ENCODE results near the gene ZSCAN12.
"Not testable (repeated sequence)": the region's sequence is repeated elsewhere in the genome, so short reads cannot be mapped to it uniquely, and the experiment has no call there.

Gene ZSCAN12

DNA sequence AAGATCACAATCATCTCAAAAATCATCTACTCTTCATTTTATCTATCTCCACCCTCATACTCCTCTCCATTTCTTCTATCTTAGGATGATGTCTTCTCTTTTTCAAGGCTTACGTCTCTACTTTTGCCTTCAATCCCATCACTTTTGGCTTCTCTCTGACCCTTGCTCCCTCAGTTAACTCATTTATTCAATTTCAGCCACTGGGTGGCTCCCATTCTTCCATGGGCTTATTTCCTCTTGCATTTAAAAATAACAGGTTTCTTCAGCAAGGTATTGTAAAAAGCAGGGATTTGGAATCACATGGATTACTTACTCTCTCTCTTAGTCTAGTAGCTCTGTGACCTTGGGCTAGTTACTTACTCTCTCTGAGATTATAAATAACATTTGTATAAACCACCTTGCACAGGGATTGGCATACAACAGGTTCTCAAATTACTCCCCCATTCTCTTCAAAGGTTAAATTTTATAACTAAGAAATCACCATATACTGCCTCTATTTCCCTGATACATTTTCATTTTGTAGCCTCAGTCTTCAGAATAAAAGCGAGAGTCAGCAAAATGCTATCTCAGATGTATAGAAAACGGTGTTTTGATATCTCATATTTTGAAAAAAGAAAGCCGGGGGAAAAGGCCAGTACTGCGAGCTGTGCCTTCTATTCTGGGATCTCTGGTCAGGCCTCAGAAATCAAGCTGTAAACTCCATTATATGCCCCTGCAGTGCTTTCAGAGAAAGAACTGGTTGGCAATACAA lies 5.5 kb downstream of the ZSCAN12 start:
- no peak for DNase-seq

DNA sequence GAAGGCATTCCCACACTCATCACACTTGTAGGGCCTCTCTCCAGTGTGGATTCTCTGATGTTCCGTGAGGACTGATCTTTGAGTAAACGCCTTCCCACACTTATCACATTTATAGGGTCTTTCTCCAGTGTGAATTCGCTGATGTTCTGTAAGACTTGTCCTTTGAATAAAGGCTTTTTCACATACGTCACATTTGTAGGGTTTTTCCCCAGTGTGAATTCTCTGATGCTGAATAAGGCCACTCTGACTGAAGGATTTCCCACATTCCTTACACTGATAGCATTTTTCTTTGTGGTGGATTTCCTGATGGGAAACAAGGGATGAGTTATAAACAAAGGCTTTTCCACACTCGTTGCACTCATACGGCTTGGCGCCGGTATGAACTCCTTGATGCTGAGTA lies 8.9 kb downstream of the ZSCAN12 start:
- no peak for DNase-seq

DNA sequence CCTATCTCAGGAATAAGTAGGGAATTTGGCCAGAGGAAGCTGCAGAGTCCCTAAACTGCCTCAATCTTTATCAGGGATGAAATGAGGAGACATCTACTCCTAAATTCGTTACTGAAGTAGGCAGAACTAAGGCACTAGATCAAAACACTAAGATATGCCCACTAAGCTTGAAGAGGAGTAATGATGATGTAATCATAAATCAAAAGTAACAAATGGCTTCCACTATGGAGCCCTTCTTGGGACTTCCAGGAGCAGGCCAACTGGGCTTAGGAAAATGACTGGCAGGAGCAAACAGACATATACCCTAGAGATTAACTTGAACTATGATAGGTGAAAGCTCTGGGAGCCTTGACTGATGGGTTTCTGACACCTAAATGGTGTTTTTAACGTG lies 15.4 kb downstream of the ZSCAN12 start:
- no peak for DNase-seq

DNA sequence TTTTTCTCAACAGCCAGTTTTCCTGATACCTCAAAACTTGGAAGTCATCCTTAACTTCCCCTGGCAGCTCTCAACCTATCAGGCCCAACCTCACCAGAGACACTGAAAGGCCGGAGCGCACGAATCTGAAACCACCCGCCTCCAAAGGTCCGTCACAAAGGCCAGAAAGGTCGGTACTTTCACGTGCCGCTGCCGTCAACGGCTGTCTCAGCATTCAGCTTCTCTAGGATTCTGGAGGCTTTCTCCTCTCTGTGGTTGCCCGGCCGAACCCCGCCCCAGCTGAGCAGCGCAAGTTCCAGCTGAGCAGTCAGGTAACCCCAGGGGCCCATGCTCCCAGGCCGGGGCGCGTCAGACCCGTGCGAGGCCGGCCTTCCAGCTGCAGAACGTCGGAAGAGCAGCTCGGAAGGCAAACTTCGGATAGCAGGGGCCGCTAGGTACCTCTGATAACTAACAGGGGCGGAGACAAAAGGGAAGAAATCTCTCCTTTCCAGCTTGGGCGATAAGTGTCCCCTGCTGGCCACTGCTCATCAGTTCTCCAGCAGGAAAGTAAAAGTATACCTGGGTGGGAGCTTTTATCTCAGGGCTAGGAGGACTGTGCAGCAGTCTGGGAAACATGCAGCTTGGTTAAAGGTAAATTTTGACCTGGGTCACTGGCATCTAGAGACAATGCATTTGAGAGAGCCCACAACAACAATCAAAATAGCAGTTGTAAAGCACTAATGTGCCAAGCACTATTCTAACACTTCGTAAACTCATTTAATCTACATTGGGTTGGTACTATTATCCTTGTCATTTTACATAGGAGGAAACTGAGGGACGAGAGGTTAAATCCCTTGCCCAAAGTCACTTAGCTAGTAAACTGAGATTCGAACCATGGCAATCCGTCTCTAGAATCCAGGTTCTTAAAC lies 16.1 kb downstream of the ZSCAN12 start:
- DNase-seq: no peak

DNA sequence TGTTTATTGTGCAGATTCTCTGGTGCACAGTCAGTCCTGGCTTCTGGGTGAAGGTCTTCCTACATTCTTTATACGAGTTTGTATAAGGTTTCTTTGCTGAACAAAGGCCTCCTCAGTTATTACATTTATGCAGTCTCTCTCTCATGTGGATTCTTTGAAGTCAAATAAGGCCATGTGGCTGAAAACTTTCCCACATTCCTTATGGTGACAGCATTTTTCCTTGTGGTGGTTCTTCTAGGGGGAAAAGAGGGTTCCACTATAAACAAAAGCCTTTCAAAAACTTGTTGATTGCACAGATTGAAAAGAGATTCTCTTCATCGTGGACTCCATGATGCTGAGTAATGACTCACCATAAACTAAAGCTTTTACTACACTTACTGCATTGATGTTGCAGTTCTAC lies 19.2 kb downstream of the ZSCAN12 start:
- no peak for DNase-seq

DNA sequence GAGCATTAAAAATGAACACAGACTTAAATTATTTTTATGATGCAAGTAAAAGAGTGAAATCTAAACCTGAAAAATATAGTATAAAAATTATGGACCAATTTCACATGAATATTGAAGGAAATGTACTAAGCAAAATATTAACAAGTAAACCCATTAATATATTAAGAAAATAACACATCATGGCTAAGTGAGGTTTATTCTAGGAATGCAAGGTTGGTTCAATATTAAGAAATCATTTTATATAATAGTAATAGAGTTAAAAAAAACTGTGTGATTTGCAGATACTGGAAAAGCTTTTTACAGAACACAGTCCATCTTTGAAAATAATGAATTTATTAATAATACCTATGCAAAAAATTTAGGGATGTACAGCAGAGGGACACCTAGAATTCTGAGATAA lies 20.9 kb downstream of the ZSCAN12 start:
- DNase-seq: no peak

DNA sequence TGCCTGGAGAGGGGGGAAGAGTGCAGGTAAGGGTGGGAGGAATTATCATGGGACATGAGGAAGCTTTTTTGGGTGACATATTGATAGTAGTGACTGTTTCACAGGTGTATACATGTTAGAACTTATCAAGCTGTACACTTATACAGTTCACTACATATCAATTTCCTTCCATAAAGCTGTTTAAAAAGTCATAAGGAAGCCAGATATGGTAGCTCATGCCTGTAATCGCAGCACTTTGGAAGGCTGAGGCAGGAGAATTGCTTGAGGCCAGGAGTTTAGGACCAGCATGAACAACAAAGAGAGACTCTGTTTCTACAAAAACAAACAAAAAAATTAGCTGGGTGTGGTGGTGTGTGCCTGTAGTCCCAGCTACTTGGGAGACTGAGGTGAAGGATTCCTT lies 21.7 kb downstream of the ZSCAN12 start:
- no peak for DNase-seq

DNA sequence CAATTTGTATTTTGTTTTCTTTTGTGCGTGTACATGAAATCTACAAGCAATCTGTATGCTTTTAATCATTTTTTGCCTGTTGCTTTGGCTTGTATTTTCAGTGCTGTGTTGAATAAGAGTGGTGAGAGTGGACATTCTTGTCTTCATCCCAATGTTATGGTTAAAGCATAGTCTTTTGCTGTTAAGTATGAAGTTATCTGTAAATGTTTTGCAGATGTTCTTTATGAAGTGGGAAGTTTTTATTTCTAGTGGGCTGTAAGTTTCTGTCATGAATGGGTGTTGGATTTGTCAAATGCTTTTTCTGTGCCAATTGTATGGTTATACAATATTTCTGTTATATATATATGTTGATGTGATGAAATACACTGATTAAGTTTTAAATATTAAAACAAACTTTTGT lies 25.6 kb downstream of the ZSCAN12 start:
- no peak for DNase-seq

DNA sequence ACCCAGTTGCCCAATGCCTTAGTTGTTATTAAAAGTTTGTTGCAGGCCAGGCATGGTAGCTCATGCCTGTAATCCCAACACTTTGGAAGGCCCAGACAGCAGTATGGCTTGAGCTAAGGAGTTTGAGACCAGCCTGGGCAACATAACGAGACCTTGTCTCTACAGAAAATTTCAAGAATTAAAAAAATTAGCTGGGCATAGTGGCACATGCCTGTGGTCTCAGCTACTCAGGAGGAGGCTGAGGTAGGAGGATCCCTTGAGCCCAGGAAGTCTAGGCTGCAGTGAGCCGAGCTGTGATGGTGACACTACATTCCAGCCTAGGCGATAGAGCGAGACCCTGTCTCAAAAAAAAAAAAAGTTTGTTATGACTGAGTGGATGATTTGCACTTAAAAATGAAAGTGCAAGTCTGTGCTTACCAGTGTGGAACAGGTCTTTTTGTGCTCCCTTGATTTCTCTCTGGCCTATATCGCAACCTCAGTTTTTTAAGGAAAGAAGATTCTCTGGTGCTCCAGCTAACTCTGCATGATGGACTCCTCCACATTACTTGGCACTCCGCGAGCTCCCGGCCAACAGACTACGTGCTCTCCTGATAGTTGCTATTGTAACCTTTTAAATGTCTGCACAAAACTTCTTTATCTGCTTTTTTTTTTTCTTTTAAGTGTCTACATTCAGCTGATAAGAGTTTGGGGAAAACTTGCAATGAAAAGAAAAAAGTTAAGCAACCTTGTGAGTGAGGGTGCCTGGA lies 27.7 kb downstream of the ZSCAN12 start:
- no peak for DNase-seq

DNA sequence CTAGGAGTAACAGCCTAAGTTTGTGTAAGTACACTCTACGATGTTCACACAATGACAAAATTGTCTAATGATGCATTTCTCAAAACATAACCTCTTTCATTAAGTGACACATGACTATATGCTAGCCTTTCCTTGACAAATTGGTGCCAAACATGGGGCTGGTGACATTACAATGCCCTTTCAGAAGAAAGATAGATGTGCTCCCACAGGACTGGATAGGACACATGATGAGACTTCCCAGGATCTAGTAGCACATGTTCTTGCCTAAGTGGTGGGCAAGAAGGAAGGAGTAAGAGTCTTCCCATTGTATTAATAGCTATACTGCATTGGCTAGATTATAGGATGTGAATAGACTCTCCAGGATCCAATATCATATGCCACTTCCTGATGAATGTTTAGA lies 28.3 kb downstream of the ZSCAN12 start:
- DNase-seq: no peak

DNA sequence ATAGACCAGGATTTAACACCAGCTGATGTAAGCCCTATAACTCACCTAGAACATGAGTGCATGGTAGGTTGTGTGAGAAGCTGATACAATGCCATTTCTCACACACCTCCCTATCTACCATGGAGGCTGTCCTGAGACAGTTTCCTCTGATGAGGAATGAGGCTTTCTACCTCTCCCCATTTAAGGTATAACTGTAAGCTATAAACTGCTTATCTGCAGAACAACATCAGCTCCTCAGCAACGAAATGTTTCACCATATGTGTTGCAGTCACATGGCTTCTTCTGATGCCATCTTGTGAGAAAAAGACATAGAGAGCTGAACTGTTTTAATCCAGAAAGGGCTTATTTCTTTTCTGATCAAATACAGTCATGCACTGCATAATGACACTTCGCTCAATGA lies 29.1 kb downstream of the ZSCAN12 start:
- DNase-seq: no peak

DNA sequence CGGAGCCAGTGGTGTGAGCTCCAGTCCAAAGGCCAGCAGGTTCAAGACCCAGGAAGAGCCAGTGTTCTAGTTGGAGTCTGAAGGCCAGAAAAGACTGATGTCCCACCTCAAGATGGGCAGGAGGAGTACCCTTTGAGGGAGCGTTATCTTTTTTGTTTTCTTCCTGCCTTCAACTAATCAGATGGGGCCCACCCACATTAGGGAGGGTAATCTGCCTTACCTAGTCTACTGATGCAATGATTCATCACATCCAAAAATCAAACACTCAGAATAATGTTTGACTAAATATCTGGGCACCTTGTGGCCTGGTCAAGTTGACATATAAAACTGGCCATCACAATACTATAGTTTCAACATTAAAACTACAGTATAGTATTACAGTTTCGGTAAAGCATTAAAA lies 30.1 kb downstream of the ZSCAN12 start:
- DNase-seq: no peak

DNA sequence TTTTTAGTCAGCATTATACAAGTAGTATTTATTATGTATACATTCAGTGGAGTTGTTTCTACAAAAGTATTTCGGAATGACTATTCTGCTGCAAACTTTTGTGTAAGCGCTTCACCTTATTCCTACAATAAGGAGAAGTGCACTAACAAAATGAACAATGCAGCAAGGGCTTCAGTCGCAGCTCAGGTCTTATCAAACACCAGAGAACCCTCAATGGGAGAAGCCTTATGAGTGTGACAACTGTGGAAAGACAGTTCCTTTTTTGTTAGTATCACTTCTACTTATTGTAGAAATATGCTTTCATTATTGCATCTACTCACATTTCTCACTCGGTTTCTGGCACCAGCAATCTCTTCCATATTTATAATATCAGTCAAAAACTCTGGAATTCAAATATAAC lies 31.0 kb downstream of the ZSCAN12 start:
- DNase-seq: no peak

DNA sequence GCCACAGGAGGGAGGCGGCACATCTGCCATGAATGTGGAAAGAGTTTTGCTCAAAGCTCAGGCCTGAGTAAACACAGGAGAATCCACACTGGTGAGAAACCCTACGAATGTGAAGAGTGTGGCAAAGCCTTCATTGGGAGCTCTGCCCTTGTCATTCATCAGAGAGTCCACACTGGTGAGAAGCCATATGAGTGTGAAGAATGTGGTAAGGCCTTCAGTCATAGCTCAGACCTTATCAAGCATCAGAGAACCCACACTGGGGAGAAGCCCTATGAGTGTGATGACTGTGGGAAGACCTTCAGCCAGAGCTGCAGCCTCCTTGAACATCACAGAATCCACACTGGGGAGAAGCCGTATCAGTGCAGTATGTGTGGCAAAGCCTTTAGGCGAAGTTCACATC lies 34.0 kb downstream of the ZSCAN12 start:
- DNase-seq: not testable (repeated sequence)

DNA sequence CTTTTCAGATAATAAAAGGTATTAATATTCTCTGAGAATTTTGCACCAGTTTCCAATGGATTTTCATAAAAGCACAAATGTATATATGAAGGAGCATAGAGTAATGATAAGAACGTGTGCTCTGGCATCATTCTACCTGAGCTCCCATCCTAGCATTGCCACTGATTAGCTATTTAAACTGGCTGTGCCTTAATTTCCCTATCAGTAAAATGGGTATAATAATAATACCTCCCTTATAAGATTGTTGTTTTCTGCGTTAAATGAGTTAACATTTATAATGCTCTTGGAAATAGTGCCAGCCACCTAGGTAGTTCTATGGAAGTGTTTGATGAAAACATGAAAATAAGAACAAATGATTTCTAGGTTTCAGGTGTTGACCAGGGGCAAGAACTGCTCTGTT lies 38.6 kb downstream of the ZSCAN12 start:
- no peak for DNase-seq

DNA sequence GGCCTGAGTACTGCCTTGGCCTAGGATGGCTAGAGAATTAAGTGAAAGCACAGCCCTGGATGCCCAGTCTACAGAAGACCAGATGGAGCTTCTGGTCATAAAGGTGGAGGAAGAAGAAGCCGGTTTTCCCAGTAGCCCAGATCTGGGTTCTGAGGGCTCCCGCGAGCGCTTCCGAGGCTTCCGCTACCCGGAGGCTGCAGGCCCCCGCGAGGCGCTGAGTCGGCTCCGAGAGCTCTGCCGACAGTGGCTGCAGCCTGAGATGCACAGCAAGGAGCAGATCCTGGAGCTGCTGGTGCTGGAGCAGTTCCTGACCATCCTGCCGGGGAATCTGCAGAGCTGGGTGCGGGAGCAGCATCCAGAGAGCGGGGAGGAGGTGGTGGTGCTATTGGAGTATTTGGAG lies 40.0 kb downstream of the ZSCAN12 start:
- DNase-seq: not testable (repeated sequence)

DNA sequence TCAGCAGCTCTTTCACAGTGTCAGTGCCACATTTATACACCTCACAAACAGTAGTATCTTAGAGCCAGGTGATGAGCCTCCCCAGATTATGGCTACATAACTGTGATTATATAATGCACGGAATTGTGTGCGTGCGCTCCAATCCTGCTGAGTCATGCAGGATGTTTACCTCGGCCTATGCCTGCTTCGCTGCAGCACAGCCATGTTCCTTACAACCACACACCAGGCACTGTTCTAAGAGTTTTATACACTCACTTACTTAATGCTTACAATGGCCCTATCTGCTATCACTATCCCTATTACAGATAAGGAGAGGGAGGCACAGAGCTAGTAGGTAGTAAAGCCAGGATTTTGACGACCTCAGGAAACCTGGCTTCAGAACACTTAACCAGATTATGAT lies 42.5 kb downstream of the ZSCAN12 start:
- no peak for DNase-seq

DNA sequence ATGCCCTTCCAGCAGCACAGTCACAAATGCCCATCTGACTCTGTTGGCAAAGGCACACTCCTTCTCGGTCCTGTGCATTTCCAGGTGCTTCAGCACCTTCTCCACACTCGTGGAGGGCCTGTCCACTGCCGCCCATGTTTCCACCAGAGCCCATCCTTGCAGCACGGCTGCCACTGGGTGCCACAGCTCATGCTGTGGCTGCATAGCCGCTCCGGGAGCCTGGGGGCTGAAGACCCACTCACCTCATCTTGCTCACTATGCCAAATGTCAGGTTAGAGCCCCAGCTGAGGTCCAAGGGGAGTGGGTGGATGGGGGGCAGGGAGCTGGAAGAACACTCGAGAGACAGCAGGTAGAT lies 42.9 kb downstream of the ZSCAN12 start:
- no peak for DNase-seq

DNA sequence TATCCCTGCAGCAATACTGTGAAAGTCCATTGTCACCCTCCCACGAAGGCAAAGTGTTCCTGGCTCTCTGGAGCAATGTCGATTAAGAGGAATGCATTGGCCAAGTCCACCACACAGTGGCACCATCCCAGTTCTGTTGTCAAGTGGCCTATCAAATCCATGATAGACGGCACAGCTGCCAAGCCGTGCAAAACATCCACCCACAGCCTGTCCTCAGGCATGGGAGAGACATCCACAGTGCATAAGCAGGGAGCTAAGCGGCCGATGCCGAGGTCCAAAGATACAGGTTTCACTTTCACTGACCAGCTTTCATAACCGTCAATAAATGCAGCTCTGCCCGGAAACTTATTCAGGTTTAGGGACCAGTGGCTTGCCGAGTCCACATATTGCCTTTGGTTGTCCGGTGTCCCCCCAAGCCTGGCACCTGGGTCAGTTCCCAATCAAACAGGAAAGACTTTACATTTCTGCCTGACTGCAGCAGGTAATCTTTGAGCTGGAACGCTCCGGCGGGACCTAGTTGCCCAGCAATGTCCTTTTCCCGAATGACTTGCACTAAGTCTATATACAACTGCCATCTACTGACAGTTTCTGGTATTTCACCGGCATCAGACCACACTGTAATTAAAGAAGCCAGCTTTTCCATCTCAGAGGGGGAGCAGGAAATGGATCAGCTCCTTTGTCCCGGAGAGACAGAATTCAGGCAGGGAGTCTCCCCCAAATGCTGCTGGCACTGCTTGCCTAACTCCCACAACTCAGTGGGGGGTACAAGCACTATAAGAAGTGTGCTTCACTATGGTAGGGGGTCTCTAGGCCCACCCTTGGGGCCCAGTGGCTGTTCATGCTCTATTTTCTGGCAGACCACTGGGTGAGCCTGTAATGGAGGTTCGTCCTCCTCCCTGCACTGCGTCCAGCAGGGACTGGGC lies 43.5 kb downstream of the ZSCAN12 start:
- DNase-seq: peak; percentile 32

DNA sequence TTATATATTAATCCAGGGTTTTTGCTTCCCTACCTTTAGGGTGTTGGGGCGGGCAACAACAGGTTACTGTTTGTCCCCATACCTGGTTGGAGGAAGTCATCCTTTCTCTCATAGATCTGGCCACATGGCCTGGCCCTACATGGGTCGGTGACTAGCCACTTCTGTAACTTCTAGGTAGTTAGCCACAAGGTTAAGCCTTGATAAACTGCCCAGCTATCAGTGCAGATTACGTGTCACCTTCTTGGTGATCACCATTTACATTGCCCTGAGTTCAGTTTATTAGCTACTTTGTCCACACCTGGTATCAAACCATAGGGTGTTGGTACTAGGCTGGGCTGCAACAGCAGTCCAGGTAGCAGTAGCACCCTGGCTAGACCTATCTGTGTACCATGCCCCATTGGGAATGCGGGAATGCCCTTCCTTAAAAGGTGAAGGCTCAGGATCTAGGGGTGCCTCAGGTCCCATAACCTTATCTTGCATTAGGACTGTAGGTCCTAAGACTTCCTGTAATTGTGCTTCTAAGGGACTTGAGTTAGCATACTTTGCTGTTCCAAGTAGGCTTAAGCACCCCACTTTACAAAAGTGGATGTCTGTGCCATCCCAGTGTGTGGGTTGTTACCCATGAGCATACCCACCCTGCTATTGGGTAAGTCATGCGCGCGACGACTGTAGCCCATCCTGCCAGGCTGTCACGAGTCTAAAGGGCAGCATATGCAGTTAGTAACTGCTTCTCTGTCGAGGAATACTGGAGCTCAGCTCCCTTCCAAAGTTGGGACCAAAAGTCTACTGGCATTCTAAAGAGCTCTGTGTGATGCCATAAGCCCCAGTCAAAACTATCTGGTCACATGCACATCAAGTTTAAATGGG lies 44.6 kb downstream of the ZSCAN12 start:
- DNase-seq: no peak

DNA sequence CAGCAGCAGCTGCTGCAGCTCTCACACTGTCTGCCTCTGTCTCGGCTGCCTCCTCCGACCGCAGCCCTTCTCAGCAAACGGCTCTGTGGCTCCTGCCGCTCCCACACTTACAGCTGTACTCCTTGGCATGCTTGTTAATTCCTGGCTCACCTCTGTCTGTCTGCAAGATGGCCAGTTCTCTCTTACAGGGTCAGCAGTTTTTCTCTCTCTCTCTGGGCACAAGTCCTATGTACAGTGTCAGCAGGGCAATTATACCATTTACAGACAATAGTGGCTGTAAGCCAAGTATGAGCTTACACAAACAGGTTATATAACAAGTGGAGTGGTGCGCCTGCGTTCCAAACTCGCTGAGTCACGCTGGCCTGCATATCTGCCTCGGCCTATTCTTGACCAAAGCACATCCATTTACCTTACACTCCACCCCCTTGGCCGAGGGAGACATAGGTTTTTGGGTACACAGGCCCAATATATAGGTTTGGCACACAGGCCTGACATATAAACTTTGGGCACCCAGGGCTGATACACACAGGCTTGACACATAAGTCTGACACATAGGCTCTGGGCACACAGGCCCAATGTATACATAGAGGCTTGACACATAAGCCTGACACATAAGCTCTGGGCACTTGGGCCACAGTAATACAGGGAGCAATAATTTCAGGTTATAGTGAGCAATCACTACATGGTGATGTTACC lies 45.4 kb downstream of the ZSCAN12 start:
- no peak for DNase-seq

All from NCI-H1417 treated with DMSO at 0.1 percent for 48 hours (cell line).